CD4-positive, alpha-beta T cell treated with Interleukin-15 for 1 hour (primary cell): Measurements from ENCODE around the gene PNRC2.

Experiments used
- DNase-seq: peaks from one replicate; pipeline ENCODE4 v3.0.0-alpha.2; 2020

The PNRC2 gene, protein sequence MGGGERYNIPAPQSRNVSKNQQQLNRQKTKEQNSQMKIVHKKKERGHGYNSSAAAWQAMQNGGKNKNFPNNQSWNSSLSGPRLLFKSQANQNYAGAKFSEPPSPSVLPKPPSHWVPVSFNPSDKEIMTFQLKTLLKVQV

GRCh38 chr1:23959461-23960290 lies at the start of gene PNRC2:
TSS of gene PNRC2 (plus strand) at chr1:23959828. CDS start at chr1:23961458, 1,630 bp downstream.
- DNase-seq: peak; percentile 96

- no peak for DNase-seq
These were observed 49.5 kb upstream of the PNRC2 start for GRCh38 chr1:23910144-23910543.

- peak; percentile 52 for DNase-seq
These were observed 48.9 kb upstream of the PNRC2 start for GRCh38 chr1:23910553-23911246.

- DNase-seq: no peak
These were observed 47.7 kb upstream of the PNRC2 start for GRCh38 chr1:23911921-23912320.

- DNase-seq: peak; percentile 72
These were observed 46.3 kb upstream of the PNRC2 start, which contains the start of gene CNR2 for GRCh38 chr1:23913212-23913880. TSS of gene CNR2 (minus strand) at chr1:23913362. CDS start at chr1:23875617, 37,745 bp downstream.

- no peak for DNase-seq
These were observed 44.7 kb upstream of the PNRC2 start for GRCh38 chr1:23914921-23915320.

DNA sequence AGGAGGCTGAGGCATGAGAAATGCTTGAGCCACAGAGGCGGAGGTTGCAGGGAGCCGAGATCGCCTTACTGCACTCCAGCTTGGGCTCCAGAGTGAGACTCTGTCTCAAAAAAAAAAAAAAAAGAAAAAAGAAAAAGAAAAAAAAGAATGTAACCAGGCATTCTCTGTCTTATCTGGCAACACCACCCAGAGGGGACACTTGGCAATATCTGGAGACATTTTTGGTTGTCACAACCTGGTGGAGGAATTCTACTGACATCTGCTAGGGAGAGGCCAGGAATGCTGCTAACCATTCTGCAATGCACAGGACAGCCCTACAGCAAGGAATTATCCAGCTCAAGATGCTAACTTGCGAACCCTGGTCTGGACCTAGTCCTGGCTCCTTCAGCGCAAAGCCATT lies 44.2 kb upstream of the PNRC2 start:
- no peak for DNase-seq

GRCh38 chr1:23916209-23917131 lies 43.2 kb upstream of the PNRC2 start:
- peak; percentile 77 for DNase-seq

GRCh38 chr1:23922321-23922943 lies 37.2 kb upstream of the PNRC2 start:
- DNase-seq: no peak

GRCh38 chr1:23923592-23924499 lies 35.8 kb upstream of the PNRC2 start:
- DNase-seq: no peak

DNA sequence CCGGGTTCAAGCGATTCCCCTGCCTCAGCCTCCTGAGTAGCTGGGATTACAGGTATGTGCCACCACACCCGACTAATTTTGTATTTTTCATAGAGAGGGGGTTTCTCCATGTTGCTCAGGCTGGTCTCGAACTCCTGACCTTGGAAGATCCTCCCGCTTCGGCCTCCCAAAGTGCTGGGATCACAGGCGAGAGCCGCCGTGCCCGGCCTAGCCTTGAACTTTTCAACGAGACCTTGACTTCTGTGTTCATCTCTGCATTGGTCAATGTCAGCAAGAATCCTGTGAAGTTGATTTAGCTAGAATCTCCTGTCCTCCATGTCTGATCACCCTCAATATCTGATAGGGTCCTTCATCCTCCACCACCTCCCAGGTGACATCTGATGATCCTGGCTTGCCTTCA lies 35.0 kb upstream of the PNRC2 start:
- DNase-seq: no peak

- no peak for DNase-seq
These were observed 34.3 kb upstream of the PNRC2 start for GRCh38 chr1:23925279-23925678.

GRCh38 chr1:23927097-23927496 lies 32.5 kb upstream of the PNRC2 start:
- DNase-seq: no peak

- DNase-seq: no peak
These were observed 30.8 kb upstream of the PNRC2 start for GRCh38 chr1:23928789-23929188.

GRCh38 chr1:23930270-23930669 lies 29.4 kb upstream of the PNRC2 start:
- no peak for DNase-seq

GRCh38 chr1:23930861-23931490 lies 28.7 kb upstream of the PNRC2 start:
- DNase-seq: no peak

- DNase-seq: no peak
These were observed 28.1 kb upstream of the PNRC2 start for GRCh38 chr1:23931491-23931880.

GRCh38 chr1:23936481-23937176 lies 23.0 kb upstream of the PNRC2 start:
- no peak for DNase-seq

DNA sequence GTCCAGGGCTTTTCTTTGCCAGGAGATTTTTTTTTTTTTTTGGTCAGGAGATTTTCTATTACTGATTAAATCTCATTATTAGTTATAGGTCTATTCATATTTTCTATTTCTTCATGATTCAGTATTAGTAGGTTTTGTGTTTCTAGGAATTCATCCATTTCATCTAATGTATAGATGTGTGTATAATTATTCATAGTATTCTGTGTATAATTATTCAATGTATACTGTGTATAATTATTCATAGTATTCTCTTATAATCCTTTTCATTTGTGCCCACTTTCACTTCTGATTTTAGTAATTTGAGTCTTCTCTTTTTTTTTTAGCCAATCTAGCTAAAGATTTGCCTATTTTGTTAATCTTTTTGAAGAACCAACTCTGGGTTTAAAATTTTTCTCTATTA lies 12.3 kb upstream of the PNRC2 start:
- no peak for DNase-seq
